HG03439 (cell line): ENCODE results near the gene ZSWIM6.

Source experiments
- ATAC-seq: cut with Tn5 transposase; IDR thresholded peaks from one replicate; pipeline ENCODE4 v1.9.1; 2021; ENCODE audit warnings: mild to moderate bottlenecking, moderate library complexity; ENCODE audit not compliant: unreplicated experiment

The ZSWIM6 gene

DNA sequence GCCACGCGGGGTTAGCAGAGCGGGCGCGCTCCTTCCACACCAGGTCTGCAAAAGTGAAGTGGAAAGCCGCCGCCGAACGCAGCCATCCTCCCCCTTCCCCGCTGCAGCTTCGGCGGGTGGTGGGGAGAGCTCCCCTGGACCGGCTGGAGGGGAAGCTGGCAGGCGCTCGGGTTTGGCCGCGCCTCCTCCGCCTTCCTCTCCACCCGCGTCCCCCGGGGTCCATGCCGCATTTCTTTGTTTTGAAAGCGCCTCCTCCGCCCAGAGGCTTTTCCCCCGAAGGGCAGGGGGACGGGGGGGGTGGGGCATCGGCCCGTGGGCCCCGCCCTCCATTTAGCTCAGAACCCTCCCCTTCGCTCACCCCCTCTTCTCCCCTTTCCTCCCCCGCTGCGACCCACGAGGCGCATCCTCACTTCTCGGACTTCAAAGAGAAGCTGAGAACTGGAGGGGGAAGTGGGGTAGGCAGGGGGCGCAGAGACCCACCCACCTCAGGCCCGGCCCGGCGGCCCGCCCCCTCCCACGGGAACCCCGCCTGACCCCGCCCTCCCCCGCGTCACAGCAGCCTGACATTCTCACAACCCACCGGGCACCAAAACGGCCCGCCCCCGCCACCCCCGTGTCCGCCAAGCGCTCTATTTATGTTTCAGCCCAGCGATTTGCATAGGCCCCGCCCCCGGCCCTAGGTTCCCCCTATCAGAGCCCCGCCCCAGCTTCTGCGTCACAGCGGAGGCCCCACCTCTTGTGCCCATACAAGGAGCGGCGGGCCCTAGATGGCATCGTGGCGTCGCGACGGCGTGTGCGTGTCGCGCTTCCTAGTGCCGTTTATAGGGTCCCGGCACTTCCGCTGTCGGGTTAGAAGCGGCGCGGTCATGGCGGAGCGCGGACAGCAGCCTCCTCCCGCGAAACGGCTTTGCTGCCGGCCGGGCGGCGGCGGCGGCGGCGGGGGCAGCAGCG, at the start of gene ZSWIM6:
TSS of gene ZSWIM6 (plus strand) at position 852 of the 951 bp plus-strand sequence. CDS start at position 867, 15 bp downstream.
- ATAC-seq, result peak; percentile 63

DNA sequence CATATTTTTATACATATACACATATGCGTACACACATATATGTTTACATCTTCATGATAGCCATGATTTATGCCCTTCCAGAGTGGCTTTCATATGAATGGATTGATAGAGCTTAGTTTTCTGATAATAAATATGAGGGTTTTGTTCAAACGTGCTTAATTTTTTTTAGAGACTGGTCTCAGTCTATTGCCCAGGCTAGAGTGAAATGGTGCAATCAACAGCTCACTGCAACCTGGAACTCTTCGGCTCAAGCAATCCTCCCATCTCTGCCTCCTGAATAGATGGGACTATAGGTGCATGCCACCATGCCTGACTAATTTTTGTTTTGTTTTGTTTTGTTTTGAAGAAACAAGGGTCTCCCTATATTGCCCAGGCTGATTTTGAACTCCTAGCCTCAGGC, 48.6 kb upstream of the ZSWIM6 start:
- ATAC-seq, result no peak

DNA sequence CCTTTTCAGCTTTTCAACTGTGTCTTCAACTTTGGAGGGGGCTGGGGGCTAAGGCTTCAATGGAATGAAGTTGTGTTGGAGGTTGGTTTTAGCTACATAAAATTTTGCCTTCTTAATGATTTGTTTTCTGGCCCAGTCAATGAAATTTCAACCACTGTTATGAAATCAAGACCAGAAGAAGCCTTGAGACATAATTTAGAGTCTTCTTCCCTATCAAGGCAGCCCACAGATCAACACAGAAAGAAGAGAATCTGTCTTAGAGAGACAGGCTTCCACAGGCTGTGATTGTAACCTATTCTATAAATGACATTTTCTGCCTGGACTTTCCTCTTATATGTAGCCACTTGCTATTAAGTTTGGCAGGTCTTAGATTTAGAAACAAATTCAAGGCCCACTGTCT, 46.5 kb upstream of the ZSWIM6 start:
- no peak for ATAC-seq

DNA sequence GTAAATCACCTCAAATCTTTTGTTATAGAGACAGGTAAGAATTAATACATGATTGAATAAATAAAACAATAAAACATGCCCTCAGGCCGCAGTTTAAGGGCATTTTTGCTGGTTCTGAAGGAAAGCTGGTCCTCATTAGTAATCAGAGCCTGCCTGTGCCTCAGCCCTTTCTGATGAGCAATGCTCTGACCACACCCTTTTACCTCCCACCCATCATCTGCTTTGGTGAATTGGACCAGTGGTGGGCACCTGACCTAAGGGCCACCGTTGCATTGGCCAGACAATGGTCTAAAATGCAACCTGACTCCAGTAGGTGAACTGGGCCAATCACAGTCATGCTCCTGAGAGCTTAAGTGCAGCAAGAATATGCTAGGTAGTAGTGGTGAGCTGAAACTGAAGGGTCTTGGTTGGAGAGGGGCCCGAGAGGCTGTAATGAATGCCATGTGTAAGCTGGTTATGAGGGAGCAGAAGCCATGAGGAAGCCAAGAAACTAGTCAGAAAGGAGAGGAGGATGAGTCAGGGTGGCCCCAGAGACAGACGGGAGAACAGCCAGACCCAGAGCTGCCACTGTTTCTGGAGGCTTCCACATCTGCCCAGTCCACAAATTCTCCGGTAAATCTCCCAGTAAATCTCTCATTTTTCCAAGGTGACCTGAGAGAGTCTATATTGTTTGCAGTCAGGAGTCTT, 45.5 kb upstream of the ZSWIM6 start:
- no peak for ATAC-seq

DNA sequence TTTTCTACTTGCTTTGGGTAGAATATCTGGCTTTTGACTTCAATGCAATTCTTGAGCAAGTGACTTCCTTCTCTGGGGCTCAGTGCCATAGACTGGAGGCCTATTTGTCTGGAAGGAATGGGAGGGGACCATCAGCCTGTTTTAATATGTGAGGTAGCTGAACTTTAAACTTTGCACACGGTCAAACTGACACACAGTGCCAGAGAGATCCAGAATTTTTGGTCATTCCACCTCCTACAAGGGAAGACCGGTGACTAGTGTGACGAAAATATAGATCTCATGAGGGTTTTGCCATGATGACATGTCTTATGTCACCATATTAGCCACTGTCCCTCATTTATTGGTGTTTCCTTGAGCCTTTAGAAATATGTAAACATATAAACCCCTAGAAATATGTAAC, 44.6 kb upstream of the ZSWIM6 start:
- no peak for ATAC-seq

DNA sequence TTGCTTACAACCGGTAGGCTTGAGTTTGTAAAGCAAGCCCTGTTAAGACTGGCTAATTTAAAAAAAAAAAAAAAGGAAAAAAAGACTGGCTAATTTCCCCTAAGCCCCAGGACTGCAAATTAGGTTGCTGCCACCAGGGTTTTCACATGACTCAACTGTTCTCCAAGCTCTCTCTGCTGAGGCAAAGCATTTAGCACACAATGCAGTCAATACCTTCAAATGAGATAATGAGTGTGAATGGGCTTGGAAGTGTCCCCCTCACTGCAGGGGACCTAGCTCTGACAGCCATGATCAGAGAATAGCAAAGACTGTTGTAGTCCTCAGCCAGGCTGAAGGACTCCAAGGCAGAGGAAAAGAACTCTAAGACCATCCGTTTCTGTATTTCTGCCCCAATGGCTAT, 42.8 kb upstream of the ZSWIM6 start:
- ATAC-seq, result no peak

DNA sequence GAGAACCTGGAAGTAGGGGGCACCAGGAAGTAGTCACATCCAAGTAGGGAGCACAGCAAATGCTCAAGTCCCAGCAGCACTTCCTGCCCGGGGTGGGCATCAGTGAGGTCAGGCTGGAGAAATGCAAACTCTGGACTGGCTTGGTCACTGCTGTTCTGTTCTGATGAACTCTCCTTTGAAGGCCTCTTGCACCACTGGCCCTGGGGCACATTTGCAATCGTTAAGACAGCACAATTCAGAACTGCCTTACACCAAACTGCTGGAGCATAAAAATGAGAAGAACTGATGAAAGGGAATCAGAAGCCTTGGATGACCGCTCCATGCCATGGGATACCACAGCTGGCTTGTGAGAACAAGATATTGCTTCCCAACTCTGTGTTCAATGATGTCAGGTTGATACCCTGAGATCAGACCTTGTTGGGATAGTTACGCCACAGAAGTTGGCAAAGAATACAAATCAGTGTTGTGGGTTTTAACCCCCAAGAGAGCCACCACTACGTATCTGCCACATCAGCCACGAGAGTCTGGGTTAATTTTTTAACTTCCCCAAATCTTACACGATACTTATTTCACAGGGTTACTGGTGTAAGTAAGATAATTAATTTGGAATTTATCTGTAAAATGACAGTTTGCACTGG, 42.3 kb upstream of the ZSWIM6 start:
- no peak for ATAC-seq

DNA sequence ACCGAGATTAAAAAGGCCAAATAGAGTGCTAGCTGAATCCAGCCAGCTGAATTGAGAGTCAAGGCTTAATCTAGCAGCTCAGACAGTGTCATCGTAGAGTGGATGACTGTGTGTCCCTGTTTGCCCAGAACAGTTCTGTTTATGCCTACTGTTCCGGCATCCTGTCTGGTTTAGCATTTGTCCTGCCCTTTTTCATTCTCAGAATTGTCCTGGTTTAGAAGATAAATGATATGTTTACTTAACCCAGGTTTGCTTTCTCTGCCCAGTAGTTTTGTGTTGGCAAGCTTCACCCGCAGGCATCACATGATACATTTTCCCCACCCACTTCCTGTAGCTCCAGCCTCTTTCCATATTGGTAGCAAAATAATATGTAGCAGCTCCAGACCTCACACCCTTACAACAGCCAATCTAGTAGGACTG, 41.3 kb upstream of the ZSWIM6 start:
- no peak for ATAC-seq

DNA sequence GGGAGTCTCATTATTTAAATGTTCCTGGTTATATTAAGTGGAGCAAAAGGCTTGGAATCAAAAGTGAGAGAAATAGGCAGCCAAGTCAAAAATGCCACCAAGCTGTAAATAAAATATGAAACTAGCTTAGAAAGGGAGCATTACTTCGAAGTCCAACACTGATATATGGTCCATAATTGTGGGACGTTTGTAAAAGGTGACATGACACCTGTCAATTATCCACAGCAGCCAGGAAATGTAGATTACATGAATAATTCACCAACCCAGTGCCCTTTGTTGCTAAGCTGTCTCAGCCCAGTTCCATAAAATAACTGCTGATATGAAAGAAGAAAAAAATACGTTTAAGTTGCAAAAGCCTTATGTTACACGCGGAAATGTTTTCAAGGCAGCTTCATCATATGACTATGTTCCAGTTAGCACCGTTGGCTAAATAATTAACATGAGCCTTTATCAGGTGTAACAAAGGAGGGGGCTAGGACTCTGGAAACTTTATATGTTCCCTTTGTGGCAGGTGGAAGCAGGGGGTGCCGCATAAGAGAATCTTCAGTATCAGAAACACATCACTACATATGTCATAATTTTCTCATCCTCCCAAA, 39.9 kb upstream of the ZSWIM6 start:
- no peak for ATAC-seq

DNA sequence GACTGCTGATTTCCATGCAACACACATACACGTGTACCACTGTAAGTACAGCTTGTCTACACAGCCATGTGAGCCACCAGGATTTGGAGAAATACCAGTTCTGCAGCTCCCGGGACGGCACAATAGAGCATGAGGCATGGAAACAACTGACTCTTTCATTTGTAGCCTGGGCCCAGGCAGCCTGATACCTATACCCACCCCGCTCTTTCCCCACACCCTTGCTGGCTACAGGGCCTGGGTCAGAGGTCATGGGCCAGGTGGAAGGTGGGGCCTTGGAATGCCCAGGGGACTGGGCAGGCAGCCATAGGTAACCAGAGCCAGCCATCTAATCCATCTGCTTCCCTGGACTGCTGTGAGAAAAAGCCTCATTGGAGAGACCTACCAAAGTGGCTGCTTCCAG, 39.0 kb upstream of the ZSWIM6 start:
- ATAC-seq, result no peak

DNA sequence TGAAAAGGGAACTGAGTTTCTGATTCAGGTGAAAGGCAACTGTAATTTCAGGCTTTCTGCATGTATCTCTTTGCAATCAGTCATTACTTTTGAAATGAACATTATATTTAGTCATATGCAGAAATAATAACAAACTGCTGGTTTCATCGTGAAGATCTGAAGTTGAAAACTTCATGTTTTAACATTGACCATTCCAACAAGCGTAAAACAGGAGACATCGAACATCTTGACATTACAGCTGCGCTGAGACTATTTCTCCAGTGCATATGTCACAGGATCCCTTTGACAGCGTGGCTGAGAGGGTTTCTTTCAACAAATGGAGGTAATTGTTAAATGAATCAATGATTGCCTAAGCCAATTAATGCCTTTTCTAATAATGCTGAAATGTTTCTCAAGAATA, 38.2 kb upstream of the ZSWIM6 start:
- no peak for ATAC-seq

DNA sequence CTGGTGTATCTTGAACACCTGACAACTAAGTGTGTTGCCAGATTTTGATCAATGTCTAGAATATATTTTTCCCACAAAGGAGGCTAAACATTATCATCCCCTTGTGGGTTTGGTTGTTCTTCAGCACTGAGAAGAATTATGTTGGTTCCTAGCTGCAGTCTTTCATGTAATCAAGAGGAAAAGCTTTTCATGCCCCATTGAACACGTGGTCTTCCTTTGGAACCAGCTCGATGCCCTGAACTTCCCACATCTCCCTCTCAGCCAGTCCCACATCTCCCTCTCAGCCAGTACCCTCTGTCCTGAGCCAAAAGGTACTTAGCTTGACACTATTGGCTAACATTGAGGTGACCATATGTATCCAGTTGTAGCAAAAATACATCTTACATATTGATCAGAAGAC, 36.7 kb upstream of the ZSWIM6 start:
- ATAC-seq, result no peak

DNA sequence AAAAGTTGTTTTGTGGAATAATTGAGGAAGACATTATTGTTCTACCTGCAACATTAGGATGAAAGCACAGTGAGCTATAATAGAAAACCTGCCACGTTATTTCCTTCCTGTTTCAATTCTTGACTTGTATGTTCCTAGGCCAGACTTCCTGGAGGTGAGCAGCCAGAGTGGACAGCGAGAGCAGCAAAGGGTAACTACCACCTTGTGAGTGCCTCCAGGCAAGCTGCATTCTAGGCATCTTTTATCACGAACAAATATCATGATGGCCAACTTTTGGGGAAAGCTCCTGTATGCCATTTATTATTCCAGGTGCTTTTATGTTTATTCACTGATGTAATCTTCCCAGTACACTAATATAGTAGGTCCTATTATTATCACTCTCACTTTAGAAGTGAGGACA, 34.0 kb upstream of the ZSWIM6 start:
- no peak for ATAC-seq

DNA sequence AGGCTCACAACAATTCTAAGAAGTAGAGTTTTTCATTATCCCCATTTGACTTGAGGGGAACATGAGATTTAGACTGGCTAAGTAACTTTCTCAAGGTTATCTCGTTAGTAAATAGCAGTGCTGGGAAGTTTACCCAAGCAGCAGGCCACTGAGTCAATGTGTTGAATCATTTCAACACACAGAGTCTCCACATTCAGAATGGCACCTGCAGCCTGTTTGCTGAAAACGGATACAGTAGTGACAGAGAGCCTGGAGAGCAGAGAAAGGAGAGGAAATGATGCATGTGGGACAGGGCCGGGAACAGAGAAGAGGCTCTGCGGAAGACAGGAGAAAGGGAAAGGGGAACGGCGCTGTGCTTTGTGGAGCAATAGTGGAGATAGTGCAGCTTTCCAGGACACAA, 33.5 kb upstream of the ZSWIM6 start:
- ATAC-seq, result no peak

DNA sequence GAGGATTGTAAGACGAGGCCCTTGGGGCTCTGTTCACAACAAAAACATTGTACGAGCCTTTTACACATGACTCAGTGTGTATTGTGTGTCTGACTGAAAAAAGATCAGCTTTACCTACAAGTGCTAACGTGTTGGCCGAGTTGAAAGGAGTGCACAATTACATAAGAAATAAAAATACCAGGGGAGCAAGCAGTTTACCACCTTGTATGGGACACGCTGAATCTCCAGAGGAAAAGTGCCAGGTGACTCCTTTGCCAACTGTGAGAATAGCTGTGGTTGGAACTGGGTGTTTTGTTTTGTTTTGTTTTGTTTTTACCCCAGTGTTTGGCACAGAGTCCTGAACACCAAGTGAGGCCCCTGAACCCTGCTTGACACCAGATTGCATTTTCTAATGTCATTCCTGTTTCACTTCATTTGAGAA, 32.8 kb upstream of the ZSWIM6 start:
- ATAC-seq, result no peak

DNA sequence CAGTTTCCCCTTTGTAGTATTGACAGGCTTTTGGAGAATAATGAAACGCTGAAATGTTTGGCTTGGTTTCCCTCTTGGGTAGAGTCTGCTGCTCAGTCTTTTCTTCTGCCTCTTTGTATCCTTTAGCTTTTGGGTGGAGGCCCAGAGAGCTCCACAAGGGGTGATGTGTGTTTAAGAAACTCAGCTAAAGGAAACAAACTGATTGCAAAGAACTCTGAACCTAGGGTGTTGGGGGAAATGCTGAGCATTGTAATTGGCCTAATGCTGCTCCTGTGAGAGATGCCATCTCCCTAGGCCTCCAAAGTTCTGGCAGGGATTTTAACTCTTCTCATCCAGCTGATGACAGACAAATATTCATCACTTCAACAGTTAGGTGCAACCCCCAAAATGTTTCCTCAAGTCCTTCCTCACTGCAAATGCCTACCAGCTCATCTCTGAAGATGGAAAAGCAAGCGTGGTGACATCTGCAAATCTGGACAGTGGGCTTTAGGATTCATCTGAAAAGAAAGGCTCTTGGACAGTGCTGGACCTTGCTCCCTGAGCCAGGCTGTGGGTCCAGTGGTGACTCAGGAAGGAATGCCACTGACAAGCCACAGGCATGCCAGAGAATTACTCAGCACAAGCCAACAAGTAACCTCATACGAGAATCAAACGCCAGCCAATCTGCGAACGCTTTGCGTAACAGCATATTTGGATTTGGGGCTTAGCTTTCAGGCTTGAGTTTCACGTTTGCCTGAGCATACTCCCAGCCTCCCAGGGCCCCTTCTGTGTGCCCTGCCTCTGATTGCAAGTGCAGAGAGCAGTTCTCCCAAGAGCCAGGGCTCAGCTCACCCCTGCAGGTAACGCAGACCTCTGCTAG, 30.5 kb upstream of the ZSWIM6 start:
- ATAC-seq, result no peak

DNA sequence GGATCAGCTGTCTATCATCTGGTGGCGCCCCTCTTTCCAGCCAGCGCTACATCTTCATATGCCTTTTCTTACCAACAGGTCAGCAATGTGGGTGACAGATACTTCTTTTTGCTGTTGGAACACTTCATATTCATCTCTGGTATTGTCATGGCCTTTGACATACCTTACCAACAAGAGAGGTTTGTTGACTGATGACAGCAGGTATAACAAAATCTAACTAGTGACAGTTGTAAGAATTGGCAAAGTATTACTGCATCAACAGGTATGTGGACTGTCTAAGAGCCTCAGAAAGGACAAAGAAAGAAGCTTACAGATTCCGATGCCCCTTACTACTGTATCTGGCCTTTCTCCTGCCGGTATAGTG, 29.9 kb upstream of the ZSWIM6 start:
- no peak for ATAC-seq

DNA sequence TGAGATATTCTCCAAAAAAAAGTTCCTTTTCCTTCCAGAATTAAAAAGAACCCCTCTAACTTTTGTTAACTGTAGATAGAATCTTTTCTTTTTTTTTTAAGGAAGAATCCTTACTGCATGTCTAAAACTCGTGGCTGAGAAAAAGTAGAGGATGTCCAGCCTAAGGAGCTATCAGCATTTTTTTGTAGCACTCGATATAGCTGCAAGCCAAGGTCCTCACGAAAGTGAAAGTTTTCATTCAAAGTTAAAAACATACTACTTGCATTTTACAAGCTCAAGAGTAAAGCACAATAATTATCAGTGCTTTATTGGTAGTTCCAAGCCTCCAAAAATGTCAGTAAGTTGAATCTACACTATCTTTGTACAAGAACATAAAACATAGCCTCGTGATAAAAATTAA, 28.7 kb upstream of the ZSWIM6 start:
- no peak for ATAC-seq

DNA sequence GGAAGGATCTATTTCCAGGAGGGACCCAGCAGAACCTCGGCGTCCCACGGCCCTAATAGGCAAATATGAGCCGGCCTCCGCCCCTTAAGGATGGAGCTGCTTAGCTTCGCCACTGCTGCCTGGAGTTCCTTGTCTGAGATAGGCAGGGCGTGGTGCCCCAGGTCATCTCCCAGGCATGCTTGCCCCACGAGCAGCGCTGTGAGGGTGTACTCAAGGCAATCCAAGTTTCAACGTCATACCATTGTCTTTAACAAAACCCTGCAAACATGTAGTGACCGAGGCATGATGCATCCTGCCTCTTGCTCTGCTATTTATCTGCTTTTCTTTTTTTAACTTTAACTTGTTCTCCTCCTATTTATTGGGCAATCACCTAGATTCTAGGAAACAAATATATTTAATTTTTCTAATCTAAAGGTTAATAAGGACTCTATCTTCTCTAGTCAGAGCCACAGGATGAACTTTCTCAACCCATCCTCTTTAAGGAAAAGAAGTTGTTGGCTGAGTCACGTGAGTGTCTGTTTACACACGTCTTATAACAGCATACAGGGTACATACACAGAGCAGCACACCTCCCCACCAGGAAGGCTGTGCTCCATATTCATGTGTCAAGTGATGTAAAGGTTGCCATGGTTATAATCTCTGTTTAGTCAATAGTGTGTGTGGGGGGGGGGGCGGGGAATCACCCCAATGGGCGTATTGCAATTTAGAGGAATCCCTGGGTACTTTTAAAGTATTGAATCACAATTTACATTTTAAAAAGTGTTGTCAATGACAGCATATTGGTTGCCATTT, 27.3 kb upstream of the ZSWIM6 start:
- ATAC-seq, result no peak
